DOHH2 (cell line): ENCODE results near the gene SEMA6A.

Experiments used
- H3F3A ChIP-seq: fragments of 200-600 bp; sonication (generic), shearing (Covaris generic); 2 replicates; pipeline ENCODE4 v1.6.0; 2016; ENCODE audit warnings: antibody characterized with exemption, mild to moderate bottlenecking; ENCODE audit not compliant: control insufficient read depth, insufficient read depth
- H3K27ac ChIP-seq: fragments of 200-600 bp; sonication (generic); 2 replicates; pipeline ENCODE4 v1.5.1; 2014; ENCODE audit warnings: low read depth, mild to moderate bottlenecking, low read length, moderate library complexity
- H3K27me3 ChIP-seq: fragments of 200-600 bp; sonication (generic); 2 replicates; pipeline ENCODE4 v1.6.1; 2014; ENCODE audit warnings: mild to moderate bottlenecking, low read length, mixed read lengths; ENCODE audit not compliant: control insufficient read depth
- H3K36me3 ChIP-seq: fragments of 200-600 bp; sonication (generic); 2 replicates; pipeline ENCODE4 v1.6.1; 2014; ENCODE audit warnings: mild to moderate bottlenecking, low read length, moderate library complexity, mixed read lengths; ENCODE audit not compliant: control insufficient read depth
- H3K4me1 ChIP-seq: fragments of 200-600 bp; sonication (generic); 2 replicates; pipeline ENCODE4 v1.6.1; 2014; ENCODE audit warnings: mild to moderate bottlenecking, low read length, mixed read lengths; ENCODE audit not compliant: control insufficient read depth
- H3K4me2 ChIP-seq: fragments of 200-600 bp; sonication (generic); 2 replicates; pipeline ENCODE4 v1.6.0; 2014; ENCODE audit warnings: mild to moderate bottlenecking, low read length, moderate library complexity
- H3K4me3 ChIP-seq: fragments of 200-600 bp; sonication (generic); 2 replicates; pipeline ENCODE4 v1.5.1; 2014; ENCODE audit warnings: mild to moderate bottlenecking, low read length, mixed read lengths
- H3K79me2 ChIP-seq: fragments of 200-600 bp; sonication (generic); 2 replicates; pipeline ENCODE4 v1.6.1; 2014; ENCODE audit warnings: mild to moderate bottlenecking, low read length, mixed read lengths; ENCODE audit not compliant: control insufficient read depth
- H3K9me2 ChIP-seq: fragments of 200-600 bp; sonication (generic); replicated peaks from 2 replicates; pipeline ENCODE4 v1.6.1; 2014; ENCODE audit warnings: mild to moderate bottlenecking, low read length, mixed read lengths; ENCODE audit not compliant: control insufficient read depth
- H3K9me3 ChIP-seq: fragments of 200-600 bp; sonication (generic); 2 replicates; pipeline ENCODE4 v1.6.1; 2014; ENCODE audit warnings: antibody characterized with exemption, low read length, mixed read lengths; ENCODE audit not compliant: control insufficient read depth, insufficient read depth
- H4K20me1 ChIP-seq: fragments of 200-600 bp; sonication (generic); 2 replicates; pipeline ENCODE4 v1.6.0; 2014; ENCODE audit warnings: low read depth, mild to moderate bottlenecking, antibody characterized with exemption, low read length, moderate library complexity; ENCODE audit not compliant: control insufficient read depth, insufficient read depth
- CTCF ChIP-seq: fragments of 200-600 bp; sonication (generic); IDR thresholded peaks from one replicate; pipeline ENCODE4 v1.5.1; 2014; ENCODE audit warnings: antibody characterized with exemption, mild to moderate bottlenecking, low read depth, low read length; ENCODE audit not compliant: poor library complexity, severe bottlenecking
- EZH2phosphoT487 ChIP-seq: fragments of 200-600 bp; sonication (generic); IDR thresholded peaks from 2 replicates; pipeline ENCODE4 v1.6.1; 2017; ENCODE audit warnings: borderline replicate concordance, mild to moderate bottlenecking, antibody characterized with exemption, low read length, moderate library complexity, mixed read lengths

SEMA6A gene

GRCh38 chr5:116418774-116419173 is 155.8 kb downstream of the SEMA6A start:
- no peaks in the 10 kb centered on the region for H3K27me3 ChIP-seq
- no peaks in the 10 kb centered on the region for H3K4me1 ChIP-seq
- H3K4me3 ChIP-seq = no peak overlapping the region
- H3K79me2 ChIP-seq = no peaks in the 10 kb centered on the region
- no peaks in the 10 kb centered on the region for H3F3A ChIP-seq
- no peak overlapping the region for H3K27ac ChIP-seq
- no peaks in the 10 kb centered on the region for H3K36me3 ChIP-seq
- H3K4me2 ChIP-seq = no peak overlapping the region
- TF ChIP-seq EZH2phosphoT487 = no peak
- no peak for TF ChIP-seq CTCF
- no peaks in the 10 kb centered on the region for H4K20me1 ChIP-seq
- H3K9me3 ChIP-seq = no peaks in the 10 kb centered on the region
- no peaks in the 10 kb centered on the region for H3K9me2 ChIP-seq

- Histone ChIP-seq H4K20me1 (no peaks in the 10 kb centered on the region), H3K9me2 (no peaks in the 10 kb centered on the region), H3K79me2 (no peaks in the 10 kb centered on the region), H3K27ac (no peak overlapping the region), H3K36me3 (no peaks in the 10 kb centered on the region), H3K4me3 (no peak overlapping the region), H3F3A (no peaks in the 10 kb centered on the region), H3K27me3 (no peaks in the 10 kb centered on the region), H3K4me1 (no peaks in the 10 kb centered on the region), H3K4me2 (no peak overlapping the region), H3K9me3 (no peaks in the 10 kb centered on the region)
- TF ChIP-seq EZH2phosphoT487 (no peak), CTCF (no peak)
These were observed 156.6 kb downstream of the SEMA6A start for GRCh38 chr5:116418016-116418415.

GRCh38 chr5:116415989-116416388 is 158.6 kb downstream of the SEMA6A start:
- no peak for TF ChIP-seq CTCF
- TF ChIP-seq EZH2phosphoT487 = no peak
- H3K4me1 ChIP-seq = no peaks in the 10 kb centered on the region

GRCh38 chr5:116415182-116415581 is 159.4 kb downstream of the SEMA6A start:
- H3K9me3 ChIP-seq = no peaks in the 10 kb centered on the region
- TF ChIP-seq CTCF (no peak), EZH2phosphoT487 (no peak)

More at GRCh38 chr5:116415989-116416388, 158.6 kb downstream of the SEMA6A start:
- no peaks in the 10 kb centered on the region for H3K79me2 ChIP-seq
- no peak overlapping the region for H3K4me3 ChIP-seq
- H3K27ac ChIP-seq = no peak overlapping the region
- no peak overlapping the region for H3K4me2 ChIP-seq
- no peaks in the 10 kb centered on the region for H3F3A ChIP-seq
- no peaks in the 10 kb centered on the region for H3K36me3 ChIP-seq
- H3K27me3 ChIP-seq = no peaks in the 10 kb centered on the region
- H3K9me2 ChIP-seq = no peaks in the 10 kb centered on the region
- H4K20me1 ChIP-seq = no peaks in the 10 kb centered on the region
- no peaks in the 10 kb centered on the region for H3K9me3 ChIP-seq

More at GRCh38 chr5:116415182-116415581, 159.4 kb downstream of the SEMA6A start:
- Histone ChIP-seq H3F3A (no peaks in the 10 kb centered on the region), H4K20me1 (no peaks in the 10 kb centered on the region), H3K4me3 (no peak overlapping the region), H3K27me3 (no peaks in the 10 kb centered on the region), H3K79me2 (no peaks in the 10 kb centered on the region), H3K27ac (no peak overlapping the region), H3K4me1 (no peaks in the 10 kb centered on the region), H3K4me2 (no peak overlapping the region), H3K9me2 (no peaks in the 10 kb centered on the region), H3K36me3 (no peaks in the 10 kb centered on the region)
